CD14-positive monocyte (primary cell): ENCODE data around the gene RYR3. TPM values are rescaled to one million over a fixed set of nuclear protein-coding genes. Genes with fewer than 3 reads are reported as not detected.

Experiments
- DNase-seq, 3 donors: peaks; one replicate each; pipeline ENCODE4 v3.0.0-alpha.2; 2011 to 2022
- H2AFZ ChIP-seq: 2 replicates; pipeline ENCODE4 v1.6.0; 2012; ENCODE audit warnings: mild to moderate bottlenecking, low read depth, low read length, inconsistent platforms; ENCODE audit not compliant: insufficient read depth, poor library complexity, severe bottlenecking
- H3K27ac ChIP-seq, 2 donors: 1 replicate in 1 of 2; 2 replicates in 1 of 2; pipeline ENCODE4 v1.5.1; 2012 to 2013; ENCODE audit warnings: low read length in 2 of 2, control low read depth in 1 of 2, inconsistent platforms in 1 of 2, low read depth in 1 of 2, mild to moderate bottlenecking in 1 of 2
- H3K27me3 ChIP-seq, 2 donors: one replicate each; pipeline versions ENCODE4 v1.6.0 to v1.6.1; 2011 to 2013; ENCODE audit warnings: low read length in 2 of 2; ENCODE audit not compliant: control insufficient read depth in 2 of 2, insufficient read depth in 2 of 2
- H3K36me3 ChIP-seq, 2 donors: replicated peaks in 1 of 2; 1 replicate in 1 of 2; 2 replicates in 1 of 2; pipeline versions ENCODE4 v1.5.1 to v1.6.1; 2012 to 2013; ENCODE audit warnings: low read length in 2 of 2, control low read depth in 1 of 2, inconsistent platforms in 1 of 2, mild to moderate bottlenecking in 1 of 2; ENCODE audit not compliant: insufficient read depth in 2 of 2, control insufficient read depth in 1 of 2
- H3K4me1 ChIP-seq, 2 donors: 1 replicate in 1 of 2; 2 replicates in 1 of 2; pipeline versions ENCODE4 v1.5.1 to v1.6.1; 2012 to 2013; ENCODE audit warnings: low read length in 2 of 2, control low read depth in 1 of 2, inconsistent platforms in 1 of 2, mild to moderate bottlenecking in 1 of 2, moderate library complexity in 1 of 2; ENCODE audit not compliant: insufficient read depth in 2 of 2, control insufficient read depth in 1 of 2
- H3K4me2 ChIP-seq: replicated peaks from 2 replicates; pipeline ENCODE3; 2012; ENCODE audit warnings: low read length, moderate library complexity, mild to moderate bottlenecking; ENCODE audit not compliant: poor library complexity, severe bottlenecking; ENCODE audit errors: extremely low read depth
- H3K4me3 ChIP-seq, 3 experiments: fragments of 200-600 bp in 1 of 3; sonication (generic) in 1 of 3; replicated peaks in 1 of 3; 1 replicate in 2 of 3; 2 replicates in 1 of 3; pipeline ENCODE4 v1.5.1; 2011 to 2013; ENCODE audit warnings: low read length in 3 of 3, mild to moderate bottlenecking in 3 of 3, control low read depth in 2 of 3, low read depth in 2 of 3, inconsistent platforms in 1 of 3, moderate library complexity in 1 of 3
- H3K79me2 ChIP-seq: 2 replicates; pipeline ENCODE4 v1.6.0; 2012; ENCODE audit warnings: mild to moderate bottlenecking, control low read depth, inconsistent platforms, low read length, moderate library complexity; ENCODE audit not compliant: insufficient read depth
- H3K9ac ChIP-seq: 2 replicates; pipeline ENCODE4 v1.6.0; 2017; ENCODE audit warnings: low read length, mild to moderate bottlenecking; ENCODE audit not compliant: insufficient read depth, poor library complexity, severe bottlenecking
- H3K9me3 ChIP-seq, 2 donors: replicated peaks in 1 of 2; 1 replicate in 1 of 2; 2 replicates in 1 of 2; pipeline versions ENCODE4 v1.5.1 to v1.6.1; 2012 to 2013; ENCODE audit warnings: low read length in 2 of 2, control low read depth in 1 of 2; ENCODE audit not compliant: control insufficient read depth in 1 of 2, insufficient read depth in 1 of 2
- H4K20me1 ChIP-seq: 2 replicates; pipeline ENCODE4 v1.6.0; 2012; ENCODE audit warnings: mild to moderate bottlenecking, low read length, control low read depth, moderate library complexity; ENCODE audit not compliant: insufficient read depth
- H3K27ac Mint-ChIP-seq, 7 donors: one replicate each; pipeline ENCODE4 v1.8.0; 2020; ENCODE audit warnings: mild to moderate bottlenecking in 7 of 7, mixed read lengths in 7 of 7, moderate library complexity in 6 of 7, inconsistent platforms in 2 of 7
- H3K27me3 Mint-ChIP-seq, 3 donors: one replicate each; pipeline ENCODE4 v1.8.0; 2021 to 2022; ENCODE audit warnings: low read depth in 3 of 3, mild to moderate bottlenecking in 3 of 3, mixed read lengths in 3 of 3, moderate library complexity in 3 of 3, inconsistent platforms in 1 of 3
- H3K36me3 Mint-ChIP-seq, 2 donors: one replicate each; pipeline ENCODE4 v1.8.0; 2020; ENCODE audit warnings: mixed read lengths in 2 of 2, inconsistent platforms in 1 of 2, mild to moderate bottlenecking in 1 of 2
- H3K4me1 Mint-ChIP-seq: one replicate; pipeline ENCODE4 v1.8.0; 2020; ENCODE audit warnings: mild to moderate bottlenecking, mixed read lengths
- H3K4me3 Mint-ChIP-seq, 2 donors: one replicate each; pipeline ENCODE4 v1.8.0; 2020; ENCODE audit warnings: mild to moderate bottlenecking in 2 of 2, mixed read lengths in 2 of 2, moderate library complexity in 1 of 2
- H3K9me3 Mint-ChIP-seq, 7 donors: one replicate each; pipeline ENCODE4 v1.8.0; 2020 to 2022; ENCODE audit warnings: mixed read lengths in 7 of 7, mild to moderate bottlenecking in 6 of 7, moderate library complexity in 6 of 7, inconsistent platforms in 2 of 7
- WGBS: methylation state at CpG from one replicate; pipeline ENCODE4 v1.1.5; 2013; ENCODE audit warnings: missing lambda C conversion rate; ENCODE audit not compliant: insufficient coverage; 5-methylcytosine and 5-hydroxymethylcytosine counted together
- intact Hi-C, 2 donors: fragments of 100-400 bp; cut with micrococcal nuclease; formaldehyde crosslinking; loops; one replicate each; pipeline versions ENCODE4 v1.15.0 to v1.15.1; 2023
- polyA plus RNA-seq, 3 donors: library from polyadenylated mRNA; depleted of rRNA in 1 of 3; unstranded in 2 of 3; stranded (reverse) in 1 of 3; fragments of 300-500 nt in 2 of 3; fragments of >200 nt in 1 of 3; fragmentation: Illumina TruSeq in 2 of 3; gene quantifications; 1 replicate in 2 of 3; 2 replicates in 1 of 3; pipeline ENCODE4 v1.2.3, GENCODE V29; 2012 to 2021
- TF ChIP-seq, protein P1 (sequence below): fragments of 200-600 bp; IDR thresholded peaks from one replicate; pipeline ENCODE4 v1.8.0; 2022; ENCODE audit warnings: antibody characterized with exemption, mild to moderate bottlenecking

The RYR3 gene
- polyA plus RNA-seq, 3 donors: not detected

- intact Hi-C loops: no loop called here
- no peaks in the 10 kb centered on the region for H3K4me1 ChIP-seq
Observed at GRCh38 chr15:33908406-33908805, 597.6 kb downstream of the RYR3 start.

DNA sequence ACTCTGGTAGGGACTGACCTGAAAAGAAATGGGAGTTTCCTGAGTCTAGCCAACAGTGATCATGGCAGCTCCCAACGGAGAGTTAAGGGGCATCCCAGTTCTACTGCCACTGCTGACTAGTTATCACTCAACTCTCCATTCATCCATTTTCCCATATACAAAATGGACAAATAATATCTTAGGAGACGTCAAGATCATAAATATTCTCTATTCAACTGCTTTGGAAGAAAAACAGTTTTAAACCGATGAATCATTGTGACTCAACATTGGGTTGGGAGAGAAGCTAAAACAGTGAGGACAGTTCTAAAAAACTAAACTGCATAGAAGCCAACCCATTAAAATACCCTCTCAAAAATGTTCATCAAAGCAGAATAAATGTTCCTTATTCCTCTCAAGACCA is 600.0 kb downstream of the RYR3 start:
- WGBS: no CpG with 5 or more reads among the region's 3 CpGs
- Histone ChIP-seq H3K36me3 (no peaks in the 10 kb centered on the region), H3K27ac (no peak overlapping the region), H3K9ac (no peak overlapping the region), H3K4me2 (no peak overlapping the region), H3K9me3 (no peaks in the 10 kb centered on the region), H3K79me2 (no peaks in the 10 kb centered on the region), H3K4me3 (no peak overlapping the region), H2AFZ (no peak overlapping the region), H3K27me3 (no peaks in the 10 kb centered on the region), H4K20me1 (no peaks in the 10 kb centered on the region), H3K4me1 (no peaks in the 10 kb centered on the region)
- TF ChIP-seq, protein P1, sequence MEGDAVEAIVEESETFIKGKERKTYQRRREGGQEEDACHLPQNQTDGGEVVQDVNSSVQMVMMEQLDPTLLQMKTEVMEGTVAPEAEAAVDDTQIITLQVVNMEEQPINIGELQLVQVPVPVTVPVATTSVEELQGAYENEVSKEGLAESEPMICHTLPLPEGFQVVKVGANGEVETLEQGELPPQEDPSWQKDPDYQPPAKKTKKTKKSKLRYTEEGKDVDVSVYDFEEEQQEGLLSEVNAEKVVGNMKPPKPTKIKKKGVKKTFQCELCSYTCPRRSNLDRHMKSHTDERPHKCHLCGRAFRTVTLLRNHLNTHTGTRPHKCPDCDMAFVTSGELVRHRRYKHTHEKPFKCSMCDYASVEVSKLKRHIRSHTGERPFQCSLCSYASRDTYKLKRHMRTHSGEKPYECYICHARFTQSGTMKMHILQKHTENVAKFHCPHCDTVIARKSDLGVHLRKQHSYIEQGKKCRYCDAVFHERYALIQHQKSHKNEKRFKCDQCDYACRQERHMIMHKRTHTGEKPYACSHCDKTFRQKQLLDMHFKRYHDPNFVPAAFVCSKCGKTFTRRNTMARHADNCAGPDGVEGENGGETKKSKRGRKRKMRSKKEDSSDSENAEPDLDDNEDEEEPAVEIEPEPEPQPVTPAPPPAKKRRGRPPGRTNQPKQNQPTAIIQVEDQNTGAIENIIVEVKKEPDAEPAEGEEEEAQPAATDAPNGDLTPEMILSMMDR: no peak
- Mint-ChIP-seq H3K27ac (no peak overlapping the region), H3K9me3 (peaks cover 0 to 3% (median 0%) of the 10 kb centered on the region in 7 donors), H3K4me3 (no peak overlapping the region), H3K4me1 (peaks cover 3% of the 10 kb centered on the region), H3K36me3 (no peaks in the 10 kb centered on the region), H3K27me3 (peaks cover 0 to 2% (median 0%) of the 10 kb centered on the region in 3 donors)
- intact Hi-C loops: no loop called here
- no peak for DNase-seq

More at GRCh38 chr15:33908406-33908805, 597.6 kb downstream of the RYR3 start:
- Histone ChIP-seq H3K9ac (no peak overlapping the region), H3K79me2 (no peaks in the 10 kb centered on the region), H4K20me1 (no peaks in the 10 kb centered on the region), H3K9me3 (no peaks in the 10 kb centered on the region), H3K4me3 (no peak overlapping the region), H3K27ac (no peak overlapping the region), H3K27me3 (no peaks in the 10 kb centered on the region), H2AFZ (no peak overlapping the region), H3K4me2 (no peak overlapping the region), H3K36me3 (no peaks in the 10 kb centered on the region)
- Mint-ChIP-seq H3K27ac (no peak overlapping the region), H3K4me3 (no peak overlapping the region), H3K4me1 (peaks cover 5% of the 10 kb centered on the region), H3K9me3 (no peaks in the 10 kb centered on the region), H3K27me3 (peaks cover 0 to 2% (median 2%) of the 10 kb centered on the region in 3 donors), H3K36me3 (no peaks in the 10 kb centered on the region)
- no peak for DNase-seq
- no CpG with 5 or more reads among the region's 3 CpGs for WGBS
- TF ChIP-seq, protein P1: no peak
